ENCODE data around the gene PIN1. TPM values are rescaled to one million over a fixed set of nuclear protein-coding genes. Genes with fewer than 3 reads are reported as not detected.
"Not testable (repeated sequence)": the region's sequence is repeated elsewhere in the genome, so short reads cannot be mapped to it uniquely, and the experiment has no call there.

The PIN1 gene
- 90.1 and 105 TPM in 2 replicates for total RNA-seq (2014; rRNA removed; shearing (Covaris generic))

- H3K27me3 ChIP-seq, result no peaks in the 10 kb centered on the region
- peaks cover 7% of the 10 kb centered on the region for H3K36me3 ChIP-seq
- H3K4me1 ChIP-seq, result no peaks in the 10 kb centered on the region
- DNase-seq, result peak; percentile 98 to 99
- H3K4me3 ChIP-seq, result peak within 1 kb of the TSS; percentile 90
- peak within 1 kb of the TSS; percentile 37; the same call in 1 of the 2 replicates for H3K27ac ChIP-seq
- no peaks in the 10 kb centered on the region for H3K9me3 ChIP-seq (replicated peaks)
Measured at GRCh38 chr19:9834726-9835506, at the start of gene PIN1. TSS of gene PIN1 (plus strand) at chr19:9835318. CDS start at chr19:9835345, 27 bp downstream.

DNA sequence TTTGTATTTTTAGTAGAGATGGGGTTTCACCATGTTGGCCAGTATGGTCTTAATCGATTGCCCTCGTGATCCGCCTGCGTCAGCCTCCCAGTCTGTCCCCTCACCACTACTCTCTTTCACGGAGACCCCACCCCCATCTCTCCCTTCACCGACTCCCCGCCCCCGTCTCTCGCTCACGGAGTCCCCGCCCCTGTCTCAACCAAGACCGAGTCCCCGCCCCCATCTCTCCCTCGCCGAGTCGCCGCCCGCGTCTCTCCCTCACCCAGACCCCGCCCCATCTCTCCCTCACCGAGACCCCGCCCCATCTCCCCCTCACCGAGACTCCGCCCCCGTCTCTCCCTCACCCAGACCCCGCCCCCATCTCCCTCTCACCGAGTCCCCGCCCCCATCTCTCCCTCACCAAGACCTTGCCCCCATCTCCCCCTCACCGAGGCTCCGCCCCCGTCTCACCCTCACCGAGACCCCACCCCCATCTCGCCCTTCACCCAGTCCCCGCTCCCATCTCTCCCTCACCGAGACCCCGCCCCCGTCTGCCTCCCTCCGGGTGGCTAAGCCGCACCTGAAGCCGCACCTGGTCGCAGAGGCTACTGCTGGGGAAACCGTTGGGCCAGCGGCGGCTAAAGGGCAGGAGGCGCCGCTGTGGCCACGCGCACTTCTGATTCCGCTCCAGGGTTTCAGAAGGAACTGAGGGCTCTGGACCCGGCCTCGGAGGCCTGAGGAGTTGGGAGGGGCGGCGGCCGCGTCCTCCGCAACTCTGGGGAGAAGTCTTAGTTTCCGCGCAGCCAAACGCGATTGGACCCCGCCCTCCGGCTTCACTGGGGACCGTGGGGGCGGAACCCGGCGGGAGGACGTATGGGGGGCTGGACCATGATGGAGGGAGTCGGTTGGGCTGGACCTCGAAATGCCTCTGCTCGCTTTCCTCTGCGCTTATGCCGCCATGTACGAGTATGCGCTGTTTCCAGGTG is 49.5 kb upstream of the PIN1 start:
- Histone ChIP-seq H3K36me3 (no peaks in the 10 kb centered on the region), H3K4me3 (peak overlapping the region; percentile 79), H3K27me3 (no peaks in the 10 kb centered on the region), H3K9me3 (replicated peaks) (no peaks in the 10 kb centered on the region), H3K27ac (peak overlapping the region; percentile 34; the same call in 1 of the 2 replicates), H3K4me1 (no peaks in the 10 kb centered on the region)
- DNase-seq, result peak; percentile 96 to 98

DNA sequence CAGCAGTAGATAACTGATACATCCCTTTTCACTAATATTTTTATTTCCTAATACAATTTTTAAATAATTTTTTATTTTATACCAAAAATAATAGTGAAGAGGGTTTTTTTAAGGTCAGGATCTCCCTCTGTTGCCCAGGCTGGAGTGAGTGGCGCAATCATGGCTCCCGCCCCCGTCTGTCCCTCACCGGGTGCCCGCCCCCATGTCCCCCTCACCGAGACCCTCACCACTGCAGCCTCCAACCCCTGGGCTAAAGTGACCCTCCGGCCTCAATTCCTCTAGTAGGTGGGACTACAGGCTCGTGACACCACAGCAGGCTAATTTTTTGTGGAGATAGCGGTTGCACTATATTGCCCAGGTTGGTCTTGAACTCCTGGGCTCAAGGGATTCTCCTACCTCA is 48.8 kb upstream of the PIN1 start:
- Histone ChIP-seq H3K27me3 (no peaks in the 10 kb centered on the region), H3K4me3 (peak overlapping the region; percentile 79), H3K4me1 (no peaks in the 10 kb centered on the region), H3K36me3 (no peaks in the 10 kb centered on the region), H3K9me3 (replicated peaks) (no peaks in the 10 kb centered on the region), H3K27ac (no peak overlapping the region; the same call in 1 of the 2 replicates)
- no peak for DNase-seq

DNA sequence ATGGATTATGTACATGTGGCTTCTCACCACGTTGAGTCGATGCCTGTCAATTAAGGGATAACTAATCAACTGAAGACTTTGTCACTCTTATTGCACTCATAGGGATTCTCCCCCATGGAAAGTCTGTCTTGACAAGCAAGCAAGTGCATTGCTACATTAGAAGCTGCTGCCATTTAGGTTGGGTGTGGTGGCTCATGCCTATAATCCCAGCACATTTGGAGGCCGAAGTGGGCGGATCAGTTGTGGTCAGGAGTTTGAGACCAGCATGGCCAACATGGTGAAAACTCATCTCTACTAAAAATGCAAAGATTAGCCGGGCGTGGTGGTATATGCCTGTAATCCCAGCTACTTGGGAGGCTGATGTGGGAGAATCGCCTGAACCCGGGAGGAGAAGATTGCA is 48.3 kb upstream of the PIN1 start:
- Histone ChIP-seq H3K4me3 (no peak overlapping the region), H3K4me1 (no peaks in the 10 kb centered on the region), H3K27me3 (no peaks in the 10 kb centered on the region), H3K9me3 (replicated peaks) (no peaks in the 10 kb centered on the region), H3K36me3 (no peaks in the 10 kb centered on the region), H3K27ac (no peak overlapping the region)
- no peak for DNase-seq

- not testable (repeated sequence) for H3K4me3 ChIP-seq; H3K9me3 ChIP-seq (replicated peaks); H3K36me3 ChIP-seq; DNase-seq; H3K27me3 ChIP-seq; H3K27ac ChIP-seq; H3K4me1 ChIP-seq
Measured at GRCh38 chr19:9788604-9789003, 46.5 kb upstream of the PIN1 start.

GRCh38 chr19:9789066-9789465 is 46.1 kb upstream of the PIN1 start:
- Histone ChIP-seq H3K4me3 (no peak overlapping the region), H3K27ac (no peak overlapping the region)
- DNase-seq, result no peak

DNA sequence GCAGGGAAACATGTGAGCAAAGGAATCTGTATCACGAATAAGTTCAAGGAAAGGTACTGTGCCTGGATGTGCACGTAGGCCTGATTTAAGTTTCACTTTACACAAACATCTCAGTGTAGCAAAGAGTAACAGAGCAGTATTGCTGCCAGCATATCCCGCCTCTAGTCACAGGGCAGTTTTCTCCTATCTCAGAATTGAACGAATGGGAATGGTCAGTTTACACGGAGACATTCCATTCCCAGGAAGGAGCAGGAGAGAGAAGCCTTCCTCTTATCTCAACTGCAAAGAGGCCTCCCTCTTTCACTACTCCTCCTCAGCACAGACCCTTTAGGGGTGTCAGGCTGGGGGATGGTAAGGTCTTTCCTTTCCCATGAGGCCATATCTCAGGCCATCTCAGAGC is 45.5 kb upstream of the PIN1 start:
- not testable (repeated sequence) for H3K36me3 ChIP-seq; H3K4me3 ChIP-seq; H3K27ac ChIP-seq; DNase-seq; H3K27me3 ChIP-seq; H3K9me3 ChIP-seq (replicated peaks); H3K4me1 ChIP-seq

More at GRCh38 chr19:9789066-9789465, 46.1 kb upstream of the PIN1 start:
- Histone ChIP-seq H3K9me3 (replicated peaks) (no peaks in the 10 kb centered on the region), H3K36me3 (no peaks in the 10 kb centered on the region), H3K4me1 (no peaks in the 10 kb centered on the region), H3K27me3 (no peaks in the 10 kb centered on the region)

DNA sequence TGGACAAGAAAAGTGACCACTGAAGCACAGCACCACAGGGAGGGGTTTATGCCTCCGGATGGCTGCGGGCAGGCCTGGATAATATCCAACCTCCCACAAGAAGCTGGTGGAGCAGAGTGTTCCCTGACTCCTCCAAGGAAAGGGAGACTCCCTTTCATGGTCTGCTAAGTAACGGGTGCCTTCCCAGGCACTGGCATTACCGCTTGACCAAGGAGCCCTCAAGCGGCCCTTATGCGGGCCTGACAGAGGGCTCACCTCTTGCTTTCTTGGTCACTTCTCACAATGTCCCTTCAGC is 44.1 kb upstream of the PIN1 start:
- H3K36me3 ChIP-seq; H3K9me3 ChIP-seq (replicated peaks); H3K27ac ChIP-seq; H3K4me1 ChIP-seq; DNase-seq; H3K27me3 ChIP-seq: not testable (repeated sequence)
- H3K4me3 ChIP-seq, result peak overlapping the region; percentile 58

- Histone ChIP-seq H3K36me3 (no peaks in the 10 kb centered on the region), H3K27ac (no peak overlapping the region), H3K27me3 (no peaks in the 10 kb centered on the region), H3K4me1 (no peaks in the 10 kb centered on the region), H3K4me3 (peak overlapping the region; percentile 58), H3K9me3 (replicated peaks) (no peaks in the 10 kb centered on the region)
- peak; percentile 94 to 95 for DNase-seq
Measured at GRCh38 chr19:9791552-9792205, 43.4 kb upstream of the PIN1 start.

DNA sequence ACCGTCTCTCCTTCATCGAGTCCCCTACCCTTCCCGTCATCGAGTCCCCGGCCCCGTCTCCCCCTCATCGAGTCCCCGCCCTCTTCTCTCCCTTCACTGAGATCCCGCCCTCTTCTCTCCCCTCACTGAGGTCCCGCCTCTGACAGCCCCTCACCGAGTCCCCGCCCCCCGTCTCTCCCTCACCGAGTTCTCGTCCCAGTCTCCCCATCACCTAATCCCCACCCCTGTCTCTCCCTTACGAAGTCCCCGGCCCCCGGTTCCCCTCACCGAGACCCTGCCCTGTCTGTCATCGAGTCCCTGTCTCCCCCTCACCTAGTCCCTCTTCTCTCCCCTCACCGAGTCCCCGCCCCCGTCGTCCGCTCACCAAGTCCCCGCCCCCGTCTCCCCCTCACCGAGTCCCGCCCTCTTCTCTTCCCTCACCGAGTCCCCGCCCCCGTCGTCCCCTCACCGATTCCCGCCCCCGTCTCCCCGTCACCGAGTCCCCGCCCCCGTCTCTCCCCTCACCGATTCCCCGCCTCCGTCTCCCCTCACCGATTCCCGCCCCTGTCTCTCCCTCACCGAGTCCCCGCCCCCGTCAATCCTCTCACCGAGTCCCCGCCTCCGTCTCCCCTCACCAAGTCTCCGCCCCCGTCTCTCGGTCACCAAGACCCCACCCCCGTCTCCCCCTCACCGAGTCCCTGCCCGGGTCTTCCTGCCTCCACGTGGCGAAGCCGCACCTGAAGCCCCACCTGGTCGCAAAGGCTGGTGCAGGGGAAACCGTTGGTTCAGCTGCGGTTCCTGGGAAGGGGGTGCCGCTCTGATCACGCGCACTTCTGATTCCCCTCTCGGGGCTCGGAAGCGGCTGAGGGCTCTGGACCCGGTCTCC is 42.7 kb upstream of the PIN1 start:
- no peaks in the 10 kb centered on the region for H3K36me3 ChIP-seq
- DNase-seq, result peak; percentile 87 to 89
- no peaks in the 10 kb centered on the region for H3K4me1 ChIP-seq
- H3K27me3 ChIP-seq, result no peaks in the 10 kb centered on the region
- H3K9me3 ChIP-seq (replicated peaks), result no peaks in the 10 kb centered on the region
- H3K4me3 ChIP-seq, result peak overlapping the region; percentile 61
- H3K27ac ChIP-seq, result no peak overlapping the region

- H3K4me3 ChIP-seq, result peak overlapping the region; percentile 61
- H3K27ac ChIP-seq, result no peak overlapping the region
- H3K27me3 ChIP-seq, result no peaks in the 10 kb centered on the region
- no peaks in the 10 kb centered on the region for H3K36me3 ChIP-seq
- no peaks in the 10 kb centered on the region for H3K4me1 ChIP-seq
- no peaks in the 10 kb centered on the region for H3K9me3 ChIP-seq (replicated peaks)
- peak; percentile 24 to 38 for DNase-seq
Measured at GRCh38 chr19:9793071-9793591, 42.0 kb upstream of the PIN1 start.

- Histone ChIP-seq H3K27me3 (no peaks in the 10 kb centered on the region), H3K4me3 (no peak overlapping the region), H3K36me3 (no peaks in the 10 kb centered on the region), H3K9me3 (replicated peaks) (no peaks in the 10 kb centered on the region), H3K4me1 (no peaks in the 10 kb centered on the region), H3K27ac (no peak overlapping the region)
- peak; percentile 74 to 89 for DNase-seq
Measured at GRCh38 chr19:9796113-9796773, 38.9 kb upstream of the PIN1 start.

DNA sequence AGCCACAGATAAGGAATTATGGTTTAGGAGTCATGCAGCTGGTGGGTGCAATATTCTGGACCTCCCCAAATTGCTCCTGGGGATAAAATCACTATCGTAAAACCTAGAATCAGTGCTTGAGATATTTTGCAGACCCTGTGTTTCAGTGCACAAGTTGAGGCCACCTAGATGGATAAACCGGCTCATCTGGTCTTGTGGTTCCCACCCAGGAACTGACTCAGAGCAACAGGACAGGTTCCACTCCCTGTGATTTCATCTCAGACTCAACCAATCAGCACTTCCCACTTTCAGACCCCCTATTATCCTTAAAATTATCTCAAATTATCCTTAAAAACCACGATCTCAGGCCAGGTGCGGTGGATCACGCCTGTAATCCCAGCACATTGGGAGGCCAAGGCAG is 37.2 kb upstream of the PIN1 start:
- no peak overlapping the region for H3K4me3 ChIP-seq
- H3K4me1 ChIP-seq, result no peaks in the 10 kb centered on the region
- H3K27ac ChIP-seq, result no peak overlapping the region
- H3K36me3 ChIP-seq, result no peaks in the 10 kb centered on the region
- no peaks in the 10 kb centered on the region for H3K9me3 ChIP-seq (replicated peaks)
- no peak for DNase-seq
- H3K27me3 ChIP-seq, result no peaks in the 10 kb centered on the region

All from SJCRH30 (cell line).